Tongue (tissue), 2 donors: Measurements from ENCODE around the gene CD244. TPM values are rescaled to one million over a fixed set of nuclear protein-coding genes. Genes with fewer than 3 reads are reported as not detected.

Experiments
- DNase-seq: peaks from one replicate; pipeline ENCODE4 v3.0.0-alpha.2; 2015
- total RNA-seq: library from RNA; depleted of rRNA; stranded (reverse); fragments of >200 nt; gene quantifications from one replicate; pipeline ENCODE4 v1.2.3, GENCODE V29; 2014

CD244 gene
- total RNA-seq, 1 donor from 2014 or later: not detected

GRCh38 chr1:160780398-160780755 lies 82.3 kb downstream of the CD244 start:
- no peak for DNase-seq

Other genes with a start within 250 kb of the CD244 start
- 0.21 TPM for gene SLAMF1, start 215.8 kb downstream of the CD244 start, total RNA-seq
- gene CD48, start 151.1 kb downstream of the CD244 start, total RNA-seq: 3.3 TPM
- 0.41 TPM for gene SLAMF7, start 123.6 kb downstream of the CD244 start, total RNA-seq
- 0.62 TPM for gene LY9, start 66.7 kb downstream of the CD244 start, total RNA-seq
- 0.62 TPM for gene ITLN1, start 22.3 kb upstream of the CD244 start, total RNA-seq
- not detected for gene ITLN2, start 91.9 kb upstream of the CD244 start, total RNA-seq
- gene F11R, start 158.3 kb upstream of the CD244 start, total RNA-seq: 30.0 TPM
- 53.9 TPM for gene TSTD1, start 176.1 kb upstream of the CD244 start, total RNA-seq
- 50.4 TPM for gene USF1, start 183.1 kb upstream of the CD244 start, total RNA-seq
- 3.0 TPM for gene ARHGAP30, start 207.0 kb upstream of the CD244 start, total RNA-seq
- gene NECTIN4, start 226.7 kb upstream of the CD244 start, total RNA-seq: 18.0 TPM
- 3.3 TPM for gene KLHDC9, start 235.5 kb upstream of the CD244 start, total RNA-seq